Natural killer cell (primary cell): Measurements from ENCODE around the gene SLC6A16. TPM values are rescaled to one million over a fixed set of nuclear protein-coding genes. Genes with fewer than 3 reads are reported as not detected.

Experiments
- ATAC-seq, 3 donors: fragments of 150-1000 bp in 2 of 3; fragments of 200-7000 bp in 1 of 3; cut with Tn5 transposase; 1 replicate in 1 of 3; 2 replicates in 2 of 3; pipeline ENCODE4 v1.10.0; 2021; ENCODE audit warnings: mild to moderate bottlenecking in 2 of 3, moderate library complexity in 2 of 3
- DNase-seq, 2 donors: peaks; one replicate each; pipeline versions ENCODE4 v3.0.0 to v3.0.0-alpha.2; 2013 to 2021; ENCODE audit warnings: mixed read lengths in 1 of 2
- H3K27ac ChIP-seq: one replicate; pipeline ENCODE4 v1.5.1; 2013; ENCODE audit warnings: mild to moderate bottlenecking, low read length
- H3K27me3 ChIP-seq: one replicate; pipeline ENCODE4 v1.6.1; 2013; ENCODE audit warnings: low read length; ENCODE audit not compliant: control insufficient read depth, insufficient read depth
- H3K36me3 ChIP-seq: one replicate; pipeline ENCODE4 v1.6.1; 2013; ENCODE audit warnings: low read length; ENCODE audit not compliant: control insufficient read depth, insufficient read depth
- H3K4me1 ChIP-seq: one replicate; pipeline ENCODE4 v1.6.1; 2013; ENCODE audit warnings: low read length; ENCODE audit not compliant: control insufficient read depth, insufficient read depth
- H3K4me3 ChIP-seq: one replicate; pipeline ENCODE4 v1.5.1; 2013; ENCODE audit warnings: low read length
- H3K9me3 ChIP-seq: one replicate; pipeline ENCODE4 v1.6.1; 2013; ENCODE audit warnings: low read length; ENCODE audit not compliant: control insufficient read depth, insufficient read depth
- H3K27ac Mint-ChIP-seq, 2 donors: one replicate each; pipeline ENCODE4 v1.8.0; 2022; ENCODE audit warnings: mild to moderate bottlenecking in 2 of 2, mixed read lengths in 2 of 2, moderate library complexity in 1 of 2
- H3K27me3 Mint-ChIP-seq, 2 donors: one replicate each; pipeline ENCODE4 v1.8.0; 2022; ENCODE audit warnings: low read depth in 2 of 2, mixed read lengths in 2 of 2
- H3K36me3 Mint-ChIP-seq: one replicate; pipeline ENCODE4 v1.8.0; 2022; ENCODE audit warnings: mixed read lengths
- H3K4me1 Mint-ChIP-seq, 2 donors: one replicate each; pipeline ENCODE4 v1.8.0; 2022; ENCODE audit warnings: mixed read lengths in 2 of 2
- H3K4me3 Mint-ChIP-seq: one replicate; pipeline ENCODE4 v1.8.0; 2022; ENCODE audit warnings: mild to moderate bottlenecking, moderate library complexity, mixed read lengths
- H3K9me3 Mint-ChIP-seq, 2 donors: one replicate each; pipeline ENCODE4 v1.8.0; 2022; ENCODE audit warnings: mixed read lengths in 2 of 2
- WGBS: methylation state at CpG from one replicate; pipeline ENCODE4 v1.1.7; 2013; ENCODE audit warnings: missing lambda C conversion rate; ENCODE audit not compliant: insufficient coverage; 5-methylcytosine and 5-hydroxymethylcytosine counted together
- intact Hi-C: fragments of 100-400 bp; cut with micrococcal nuclease; formaldehyde crosslinking; loops from one replicate; pipeline ENCODE4 v1.14.2; 2022
- total RNA-seq, 4 donors: library from RNA; stranded (reverse); fragments of 120-200 nt in 1 of 4; gene quantifications; one replicate each; pipeline versions ENCODE4 v1.2.3 to v1.2.4, GENCODE V29; 2013 to 2022
- TF ChIP-seq, protein P1 (sequence below): fragments of 200-600 bp; IDR thresholded peaks from one replicate; pipeline ENCODE4 v1.8.0; 2022; ENCODE audit warnings: antibody characterized with exemption

The SLC6A16 gene
- total RNA-seq, 3 donors from 2014 or later (not counting 1 experiment from before 2014, with no cell fraction given): 7.2 to 11.5 (median 10.8) TPM

DNA sequence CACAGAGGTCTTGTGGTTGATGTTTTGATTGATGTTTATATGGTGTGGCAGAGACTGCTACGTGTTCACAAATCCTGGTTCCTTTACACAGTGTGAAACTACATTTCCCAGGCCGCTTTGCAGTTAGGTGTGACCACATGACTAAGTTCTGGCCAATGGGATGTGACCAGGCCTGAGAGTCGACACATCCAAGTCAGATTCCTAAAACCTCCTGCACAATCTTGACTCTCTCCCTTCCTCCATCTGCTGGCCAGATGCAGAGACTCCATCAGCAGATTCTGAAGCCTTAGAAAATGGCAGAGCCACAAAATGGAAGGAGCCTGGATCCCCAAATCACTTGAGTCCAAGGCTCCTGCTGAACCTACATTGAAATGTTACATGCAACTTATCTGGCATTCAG, 22.8 kb upstream of the SLC6A16 start:
- H3K4me3 Mint-ChIP-seq: no peak overlapping the region
- 72% methylated on average over 3 of the region's 3 CpGs for WGBS
- Histone ChIP-seq H3K9me3 (no peaks in the 10 kb centered on the region), H3K4me1 (peaks cover 26% of the 10 kb centered on the region), H3K4me3 (no peak overlapping the region), H3K27ac (no peak overlapping the region), H3K27me3 (no peaks in the 10 kb centered on the region), H3K36me3 (no peaks in the 10 kb centered on the region)
- no peak overlapping the region for H3K27ac Mint-ChIP-seq
- DNase-seq (peak in 1 of 2 donors; percentile 38), ATAC-seq (no peak)
- peaks cover 16 to 18% of the 10 kb centered on the region in 2 donors for H3K4me1 Mint-ChIP-seq
- intact Hi-C loops: no loop called here
- no peaks in the 10 kb centered on the region for H3K36me3 Mint-ChIP-seq
- peaks cover 0 to 3% of the 10 kb centered on the region in 2 donors for H3K27me3 Mint-ChIP-seq
- TF ChIP-seq, protein P1, sequence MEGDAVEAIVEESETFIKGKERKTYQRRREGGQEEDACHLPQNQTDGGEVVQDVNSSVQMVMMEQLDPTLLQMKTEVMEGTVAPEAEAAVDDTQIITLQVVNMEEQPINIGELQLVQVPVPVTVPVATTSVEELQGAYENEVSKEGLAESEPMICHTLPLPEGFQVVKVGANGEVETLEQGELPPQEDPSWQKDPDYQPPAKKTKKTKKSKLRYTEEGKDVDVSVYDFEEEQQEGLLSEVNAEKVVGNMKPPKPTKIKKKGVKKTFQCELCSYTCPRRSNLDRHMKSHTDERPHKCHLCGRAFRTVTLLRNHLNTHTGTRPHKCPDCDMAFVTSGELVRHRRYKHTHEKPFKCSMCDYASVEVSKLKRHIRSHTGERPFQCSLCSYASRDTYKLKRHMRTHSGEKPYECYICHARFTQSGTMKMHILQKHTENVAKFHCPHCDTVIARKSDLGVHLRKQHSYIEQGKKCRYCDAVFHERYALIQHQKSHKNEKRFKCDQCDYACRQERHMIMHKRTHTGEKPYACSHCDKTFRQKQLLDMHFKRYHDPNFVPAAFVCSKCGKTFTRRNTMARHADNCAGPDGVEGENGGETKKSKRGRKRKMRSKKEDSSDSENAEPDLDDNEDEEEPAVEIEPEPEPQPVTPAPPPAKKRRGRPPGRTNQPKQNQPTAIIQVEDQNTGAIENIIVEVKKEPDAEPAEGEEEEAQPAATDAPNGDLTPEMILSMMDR: no peak
- H3K9me3 Mint-ChIP-seq: no peaks in the 10 kb centered on the region

DNA sequence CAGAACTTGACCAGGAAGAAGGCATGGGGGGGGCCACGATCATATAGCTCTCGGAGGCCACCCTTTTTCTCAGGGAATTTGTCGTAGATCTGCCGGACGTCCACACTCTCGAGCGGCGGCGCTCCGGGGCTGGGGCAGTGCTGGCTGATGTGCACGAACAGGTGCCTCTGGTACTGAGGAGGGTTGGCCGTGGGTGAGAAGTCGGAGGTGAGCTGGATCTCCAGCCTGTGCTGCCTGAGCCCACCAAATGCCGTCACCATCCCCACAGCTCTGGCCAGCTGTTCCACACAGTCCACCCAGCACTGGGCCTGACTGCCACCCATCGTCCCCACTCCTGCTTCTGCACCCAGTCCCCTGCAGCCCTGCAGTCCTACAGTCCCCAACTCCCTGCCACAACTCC, 22.2 kb upstream of the SLC6A16 start:
- TF ChIP-seq, protein P1: no peak
- H3K4me3 Mint-ChIP-seq: no peak overlapping the region
- H3K9me3 Mint-ChIP-seq: no peaks in the 10 kb centered on the region
- no peaks in the 10 kb centered on the region for H3K36me3 Mint-ChIP-seq
- peaks cover 29% of the 10 kb centered on the region for H3K4me1 ChIP-seq
- peaks cover 20 to 23% of the 10 kb centered on the region in 2 donors for H3K4me1 Mint-ChIP-seq
- H3K36me3 ChIP-seq: no peaks in the 10 kb centered on the region
- no peak for ATAC-seq
- H3K27ac ChIP-seq: no peak overlapping the region
- no peak overlapping the region for H3K4me3 ChIP-seq
- no peak for DNase-seq
- no peaks in the 10 kb centered on the region for H3K9me3 ChIP-seq
- no peaks in the 10 kb centered on the region for H3K27me3 ChIP-seq
- no peak overlapping the region for H3K27ac Mint-ChIP-seq
- H3K27me3 Mint-ChIP-seq: peaks cover 0 to 3% of the 10 kb centered on the region in 2 donors
- intact Hi-C loops: no loop called here
- 95% methylated on average over 15 of the region's 15 CpGs for WGBS

DNA sequence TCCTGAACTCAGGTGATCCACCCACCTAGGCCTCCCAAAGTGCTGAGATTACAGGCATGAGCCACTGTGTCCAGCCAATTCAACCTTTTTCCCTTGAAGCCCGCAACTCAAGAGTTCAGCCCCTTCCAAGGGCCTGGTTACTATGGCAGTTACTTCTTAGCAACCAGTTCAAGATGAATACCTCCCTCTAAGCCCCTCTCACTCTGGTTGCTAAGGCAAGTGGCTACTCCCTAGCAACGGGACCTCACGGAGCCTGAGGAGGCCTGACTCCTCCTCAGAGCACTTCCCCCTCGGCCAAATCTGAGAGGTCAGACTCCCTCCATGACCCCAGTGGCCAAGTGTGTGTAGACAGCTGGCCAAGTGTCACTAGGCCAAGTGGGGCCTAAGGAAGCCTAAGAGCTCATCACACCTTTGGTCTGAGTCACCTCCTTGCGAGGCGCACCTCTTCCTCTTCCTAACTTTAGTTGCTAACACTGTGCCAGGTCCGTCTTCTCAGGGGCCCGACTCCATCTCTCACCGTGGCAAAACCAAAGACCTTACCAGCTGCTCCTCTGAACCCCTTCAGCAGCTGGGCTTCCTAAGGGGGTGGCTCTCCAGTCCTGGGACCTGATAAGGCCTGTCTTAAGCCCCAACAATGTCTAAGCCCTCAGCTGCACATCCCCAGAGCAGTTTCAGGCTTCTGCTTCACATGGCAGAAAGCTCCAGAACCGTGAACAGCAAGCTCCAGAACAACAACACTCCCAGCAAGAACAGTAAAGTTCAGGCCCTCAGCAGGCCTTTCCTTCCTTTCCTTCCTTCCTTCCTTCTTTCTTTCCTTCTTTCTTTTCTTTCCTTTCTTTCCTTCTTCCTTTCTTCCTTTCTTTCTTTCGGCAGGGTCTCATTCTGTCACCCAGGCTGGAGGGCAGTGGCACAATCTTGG, 19.8 kb upstream of the SLC6A16 start:
- no peaks in the 10 kb centered on the region for H3K9me3 Mint-ChIP-seq
- TF ChIP-seq, protein P1: no peak
- no peaks in the 10 kb centered on the region for H3K36me3 Mint-ChIP-seq
- WGBS: 69% methylated on average over 11 of the region's 11 CpGs
- DNase-seq: peak in 1 of 2 donors; percentile 35
- H3K27ac ChIP-seq: peak overlapping the region; percentile 58
- H3K4me3 Mint-ChIP-seq: peak overlapping the region; percentile 83
- H3K27me3 Mint-ChIP-seq: no peaks in the 10 kb centered on the region
- H3K27ac Mint-ChIP-seq: peak overlapping the region; percentile 86
- H3K27me3 ChIP-seq: no peaks in the 10 kb centered on the region
- ATAC-seq: peak; percentile 68 to 86 (median 76)
- H3K4me3 ChIP-seq: no peak overlapping the region
- intact Hi-C loops: no loop called here
- peaks cover 31 to 37% of the 10 kb centered on the region in 2 donors for H3K4me1 Mint-ChIP-seq
- peaks cover 50% of the 10 kb centered on the region for H3K4me1 ChIP-seq
- peaks cover 6% of the 10 kb centered on the region for H3K36me3 ChIP-seq
- H3K9me3 ChIP-seq: no peaks in the 10 kb centered on the region
